Measurements from ENCODE around the gene XRCC4.
"Not testable (repeated sequence)": the region's sequence is repeated elsewhere in the genome, so short reads cannot be mapped to it uniquely, and the experiment has no call there.

- not testable (repeated sequence) for TF ChIP-seq POLR2AphosphoS5, POLR2A (IDR thresholded peaks at IDR 0.05; ENCODE audit: low read depth, low read length)
Measured at GRCh38 chr5:83257684-83258083, 180.3 kb downstream of the XRCC4 start.
